ENCODE measurements around the gene TUBB6. TPM values are rescaled to one million over a fixed set of nuclear protein-coding genes. Genes with fewer than 3 reads are reported as not detected.

The TUBB6 gene
- total RNA-seq, 2 experiments from 2014 or later, result 5.7 to 6.5 TPM

- Mint-ChIP-seq H3K27ac (no peak overlapping the region), H3K27me3 (peaks cover 34% of the 10 kb centered on the region), H3K4me1 (no peaks in the 10 kb centered on the region), H3K36me3 (ENCODE audit: low read depth) (no peaks in the 10 kb centered on the region), H3K4me3 (no peak overlapping the region), H3K9me3 (no peaks in the 10 kb centered on the region)
- POLR2A ChIA-PET, result interaction anchor here (1.4 to 1.6 kb wide), 2 partner anchors 8 to 14 kb away, joined by 3 read pairs; no protein-coding TSS in a partner anchor
- no peak for DNase-seq
- CTCF ChIA-PET, result no interaction called here
Observed at GRCh38 chr18:12296457-12296856, 11.6 kb upstream of the TUBB6 start.

GRCh38 chr18:12299862-12300261 is 8.2 kb upstream of the TUBB6 start:
- DNase-seq, result no peak
- H3K27me3 Mint-ChIP-seq, result peaks cover 33% of the 10 kb centered on the region
- no peaks in the 10 kb centered on the region for H3K9me3 Mint-ChIP-seq
- CTCF ChIA-PET, result interaction anchor here (1.1 to 1.2 kb wide), 2 partner anchors 28 to 310 kb away, joined by 3 read pairs; no protein-coding TSS in a partner anchor
- POLR2A ChIA-PET, result no interaction called here
- H3K4me3 Mint-ChIP-seq, result no peak overlapping the region
- H3K27ac Mint-ChIP-seq, result no peak overlapping the region
- H3K36me3 Mint-ChIP-seq (ENCODE audit: low read depth), result no peaks in the 10 kb centered on the region
- no peaks in the 10 kb centered on the region for H3K4me1 Mint-ChIP-seq

GRCh38 chr18:12301263-12302005 is 6.6 kb upstream of the TUBB6 start:
- no peaks in the 10 kb centered on the region for H3K9me3 Mint-ChIP-seq
- H3K4me3 Mint-ChIP-seq, result no peak overlapping the region
- ChIA-PET CTCF (no interaction called here), POLR2A (no interaction called here)
- no peak for DNase-seq
- H3K36me3 Mint-ChIP-seq (ENCODE audit: low read depth), result no peaks in the 10 kb centered on the region
- H3K27ac Mint-ChIP-seq, result no peak overlapping the region
- no peaks in the 10 kb centered on the region for H3K4me1 Mint-ChIP-seq
- H3K27me3 Mint-ChIP-seq, result peaks cover 46% of the 10 kb centered on the region

GRCh38 chr18:12302391-12303147 is 5.5 kb upstream of the TUBB6 start:
- Mint-ChIP-seq H3K4me3 (no peak overlapping the region), H3K27ac (no peak overlapping the region), H3K9me3 (no peaks in the 10 kb centered on the region), H3K27me3 (peaks cover 54% of the 10 kb centered on the region), H3K36me3 (ENCODE audit: low read depth) (no peaks in the 10 kb centered on the region), H3K4me1 (peaks cover 10% of the 10 kb centered on the region)
- POLR2A ChIA-PET, result no interaction called here
- no peak for DNase-seq
- CTCF ChIA-PET, result no interaction called here

GRCh38 chr18:12304351-12305210 is 3.5 kb upstream of the TUBB6 start:
- Mint-ChIP-seq H3K27me3 (peaks cover 58% of the 10 kb centered on the region), H3K4me1 (peaks cover 17% of the 10 kb centered on the region), H3K36me3 (ENCODE audit: low read depth) (peaks cover 2% of the 10 kb centered on the region), H3K4me3 (no peak overlapping the region), H3K27ac (no peak overlapping the region), H3K9me3 (no peaks in the 10 kb centered on the region)
- CTCF ChIA-PET, result no interaction called here
- DNase-seq, result no peak
- POLR2A ChIA-PET, result no interaction called here

GRCh38 chr18:12305211-12305610 is 2.8 kb upstream of the TUBB6 start:
- H3K27me3 Mint-ChIP-seq, result peaks cover 55% of the 10 kb centered on the region
- H3K4me3 Mint-ChIP-seq, result no peak overlapping the region
- ChIA-PET CTCF (no interaction called here), POLR2A (no interaction called here)
- H3K27ac Mint-ChIP-seq, result no peak overlapping the region
- no peak for DNase-seq
- peaks cover 20% of the 10 kb centered on the region for H3K4me1 Mint-ChIP-seq
- H3K9me3 Mint-ChIP-seq, result no peaks in the 10 kb centered on the region
- H3K36me3 Mint-ChIP-seq (ENCODE audit: low read depth), result peaks cover 5% of the 10 kb centered on the region

- H3K27ac Mint-ChIP-seq, result no peak overlapping the region
- peaks cover 5% of the 10 kb centered on the region for H3K36me3 Mint-ChIP-seq (ENCODE audit: low read depth)
- no peak for DNase-seq
- H3K9me3 Mint-ChIP-seq, result no peaks in the 10 kb centered on the region
- H3K27me3 Mint-ChIP-seq, result peaks cover 49% of the 10 kb centered on the region
- peaks cover 20% of the 10 kb centered on the region for H3K4me1 Mint-ChIP-seq
- CTCF ChIA-PET, result interaction anchor here (2.3 kb wide), 1 partner anchor 22 kb away, joined by 6 read pairs; no protein-coding TSS in a partner anchor
- POLR2A ChIA-PET, result no interaction called here
- no peak overlapping the region for H3K4me3 Mint-ChIP-seq
Observed at GRCh38 chr18:12305930-12306629, 2.0 kb upstream of the TUBB6 start.

GRCh38 chr18:12306752-12307700 is 1.0 kb upstream of the TUBB6 start:
- no peak for DNase-seq
- Mint-ChIP-seq H3K36me3 (ENCODE audit: low read depth) (peaks cover 10% of the 10 kb centered on the region), H3K4me3 (peak overlapping the region; percentile 72), H3K4me1 (peaks cover 20% of the 10 kb centered on the region), H3K9me3 (peaks cover 6% of the 10 kb centered on the region), H3K27me3 (peaks cover 45% of the 10 kb centered on the region), H3K27ac (no peak overlapping the region)
- ChIA-PET POLR2A (no interaction called here), CTCF (interaction anchor here (0.6 to 2.3 kb wide), 2 partner anchors 21 to 945 kb away, joined by 4 to 6 read pairs; no protein-coding TSS in a partner anchor)

- Mint-ChIP-seq H3K9me3 (peaks cover 9% of the 10 kb centered on the region), H3K27ac (no peak overlapping the region), H3K27me3 (peaks cover 48% of the 10 kb centered on the region), H3K4me3 (peak overlapping the region; percentile 69), H3K4me1 (peaks cover 20% of the 10 kb centered on the region), H3K36me3 (ENCODE audit: low read depth) (peaks cover 12% of the 10 kb centered on the region)
- ChIA-PET CTCF (interaction anchor here (0.7 to 7.4 kb wide), 2 partner anchors 9 to 19 kb away, joined by 3 to 40 read pairs; no protein-coding TSS in a partner anchor), POLR2A (no interaction called here)
- peak; percentile 36 for DNase-seq
Observed at GRCh38 chr18:12308386-12309100, 502 bp downstream of the TUBB6 start.

- Mint-ChIP-seq H3K27me3 (peaks cover 40% of the 10 kb centered on the region), H3K4me3 (peak overlapping the region; percentile 24)
- CTCF ChIA-PET, result interaction anchor here (7.4 kb wide), 1 partner anchor 18 kb away, joined by 40 read pairs; no protein-coding TSS in a partner anchor
Observed at GRCh38 chr18:12309683-12310198, 1.7 kb downstream of the TUBB6 start.

GRCh38 chr18:12310762-12311161 is 2.7 kb downstream of the TUBB6 start:
- H3K27me3 Mint-ChIP-seq, result peaks cover 33% of the 10 kb centered on the region
- ChIA-PET POLR2A (interaction anchor here (1.2 kb wide), 1 partner anchor 66 kb away, joined by 3 read pairs; the partner anchor contains the start of gene AFG3L2), CTCF (interaction anchor here (7.4 kb wide), 1 partner anchor 17 kb away, joined by 40 read pairs; no protein-coding TSS in a partner anchor)
- peaks cover 9% of the 10 kb centered on the region for H3K9me3 Mint-ChIP-seq
- H3K4me3 Mint-ChIP-seq, result no peak overlapping the region
- H3K4me1 Mint-ChIP-seq, result peaks cover 20% of the 10 kb centered on the region
- DNase-seq, result no peak
- peaks cover 12% of the 10 kb centered on the region for H3K36me3 Mint-ChIP-seq (ENCODE audit: low read depth)
- no peak overlapping the region for H3K27ac Mint-ChIP-seq

More at GRCh38 chr18:12309683-12310198, 1.7 kb downstream of the TUBB6 start:
- Mint-ChIP-seq H3K9me3 (peaks cover 9% of the 10 kb centered on the region), H3K27ac (no peak overlapping the region), H3K36me3 (ENCODE audit: low read depth) (peaks cover 12% of the 10 kb centered on the region), H3K4me1 (peaks cover 20% of the 10 kb centered on the region)
- no peak for DNase-seq
- POLR2A ChIA-PET, result interaction anchor here (0.7 to 1.2 kb wide), 2 partner anchors 13 to 67 kb away, joined by 3 read pairs; partner anchors contain the start of gene AFG3L2

All from activated CD4-positive, alpha-beta memory T cell treated with anti-CD3 and anti-CD28 coated beads, Interleukin-2, amount 10 ng/mL, durations not matched to agents 7 days and 5 days (primary cell).